A549 treated with Hydrocortisone at 1 μM for 4 hours (cell line): ENCODE results near the gene PPL. TPM values are rescaled to one million over a fixed set of nuclear protein-coding genes. Genes with fewer than 3 reads are reported as not detected.

Experiments used
- total RNA-seq: library from RNA; stranded (reverse); fragments of 200-300 nt; extraction: Qiagen RNA extraction; gene quantifications from 5 replicates; pipeline ENCODE4 v1.2.3, GENCODE V29; 2022

The PPL gene
- total RNA-seq, result 4.0 to 5.6 TPM (median 4.9 TPM) in 5 replicates

DNA sequence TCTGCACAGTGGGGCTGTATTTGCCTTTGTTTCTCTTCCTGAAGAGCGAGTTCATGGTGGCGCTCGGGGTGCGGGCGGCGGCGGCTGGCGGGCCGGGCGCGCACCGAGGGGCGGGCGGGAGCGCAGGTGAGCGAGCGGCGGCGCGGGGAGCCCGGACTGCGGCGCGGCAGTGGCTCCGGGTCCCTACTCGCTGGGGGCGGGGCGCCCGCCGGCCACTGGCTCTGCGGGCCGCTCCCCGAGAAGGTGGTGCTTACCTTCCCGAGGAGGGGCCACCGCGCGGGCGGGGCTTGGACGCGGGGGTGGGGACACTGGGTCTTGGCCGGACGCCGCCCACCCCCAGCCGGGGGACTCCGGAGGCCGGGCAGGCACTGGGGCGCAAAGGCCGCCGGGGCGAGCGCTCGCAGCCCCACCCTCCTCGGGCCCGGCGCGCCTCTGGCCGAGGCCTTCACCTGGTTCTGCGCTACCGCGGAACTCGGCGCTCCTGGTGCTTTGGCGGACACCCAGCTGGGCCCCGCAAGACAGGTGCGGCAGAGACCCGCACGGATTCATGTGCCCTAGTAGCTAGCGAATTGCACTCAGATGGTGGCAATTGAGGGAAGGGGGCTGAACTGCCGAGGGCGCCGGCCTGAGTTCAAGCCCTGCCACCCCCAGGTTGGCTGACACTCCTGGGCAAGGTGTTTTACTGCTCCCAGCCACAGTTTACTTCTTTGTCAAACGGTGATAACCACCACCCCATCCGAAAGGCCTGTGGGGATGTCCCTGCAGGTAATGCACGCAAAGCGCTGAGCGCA lies at the start of gene PPL:
PPL (minus strand) TSS at position 158 of the 791 bp plus-strand sequence; CDS start at position 55, 103 bp downstream.

DNA sequence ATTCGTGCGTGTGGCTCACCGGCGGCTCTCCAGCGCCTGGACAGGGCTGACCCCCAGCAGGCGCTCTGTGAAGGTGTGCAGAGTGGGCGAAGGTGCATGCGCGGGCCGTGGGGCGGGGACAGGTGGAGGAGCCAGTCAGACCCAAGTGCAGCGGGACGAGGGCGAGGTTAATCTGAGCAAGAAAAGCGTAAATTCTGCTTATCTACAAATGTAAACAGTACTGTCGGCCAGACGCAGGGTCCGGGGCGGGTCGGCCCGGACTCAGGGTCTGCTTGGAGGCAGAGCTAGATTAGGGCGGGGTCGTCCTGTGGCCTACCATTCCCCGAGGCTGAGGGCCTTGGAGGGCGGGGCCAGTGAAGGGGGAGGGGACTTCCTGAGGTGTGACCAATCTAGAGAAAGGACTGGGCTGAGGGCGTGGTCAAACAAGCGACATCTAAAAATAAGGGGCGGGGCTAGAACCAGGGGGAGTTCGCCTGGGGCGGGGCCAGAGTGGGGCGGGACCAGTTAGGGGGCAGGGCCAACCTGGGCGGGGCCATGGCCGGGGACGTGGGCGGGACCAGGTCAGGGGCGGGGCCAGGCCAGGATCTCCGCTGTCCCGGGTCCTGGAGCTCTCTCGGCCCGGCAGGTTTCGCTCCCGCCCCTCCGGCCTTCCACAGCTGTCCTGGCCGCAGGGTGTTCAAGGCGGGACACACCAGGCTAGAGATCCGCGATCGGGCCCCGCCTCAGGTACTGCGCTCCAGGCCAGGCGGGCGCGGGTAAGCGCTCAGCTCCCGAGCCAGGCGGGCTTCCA lies 21.0 kb upstream of the PPL start, which contains the start of gene SEC14L5:
SEC14L5 (plus strand) TSS at position 611 of the 790 bp plus-strand sequence. CDS start 994 bp downstream, outside the sequence.

GRCh38 chr16:4846901-4847773 lies 89.8 kb downstream of the PPL start, which contains the start of the genes GLYR1 and UBN1:
Gene GLYR1, minus strand, starts transcription at chr16:4847288. Its CDS starts 23 bp downstream, at chr16:4847265.
Gene UBN1, plus strand, starts transcription at chr16:4847481. Its CDS starts 5,437 bp downstream, at chr16:4852918.

Other genes starting within 250 kb of the PPL start
- 16.6 to 27.4 TPM (median 24.5 TPM) in 5 replicates for gene NUDT16L1, start 243.6 kb downstream of the PPL start, total RNA-seq
- gene ANKS3, start 202.9 kb downstream of the PPL start, total RNA-seq, result 23.9 to 26.1 TPM (median 25.7 TPM) in 5 replicates
- 0.95 to 2.2 TPM (median 1.2 TPM) in 5 replicates for gene DNAAF8, start 202.6 kb downstream of the PPL start, total RNA-seq
- gene ZNF500, start 170.0 kb downstream of the PPL start, total RNA-seq, result 6.8 to 9.2 TPM (median 9.1 TPM) in 5 replicates
- not detected in 5 replicates for gene SEPTIN12, start 148.8 kb downstream of the PPL start, total RNA-seq
- gene SMIM22, start 141.8 kb downstream of the PPL start, total RNA-seq, result not detected in 5 replicates
- 11.2 to 14.4 TPM (median 13.6 TPM) in 5 replicates for gene ROGDI, start 134.5 kb downstream of the PPL start, total RNA-seq
- 36.2 to 54.2 TPM (median 39.0 TPM) in 5 replicates for gene GLYR1, start 89.9 kb downstream of the PPL start, total RNA-seq
- 24.8 to 29.0 TPM (median 26.5 TPM) in 5 replicates for gene UBN1, start 89.7 kb downstream of the PPL start, total RNA-seq
- 0.01 to 0.03 TPM (median 0.02 TPM) in 4 of 5 replicates, not detected in the other for gene SEC14L5, start 21.2 kb upstream of the PPL start, total RNA-seq
- 13.4 to 18.1 TPM (median 17.5 TPM) in 5 replicates for gene NAGPA, start 96.8 kb upstream of the PPL start, total RNA-seq
- gene C16orf89, start 128.8 kb upstream of the PPL start, total RNA-seq, result not detected in 5 replicates
- gene ALG1, start 134.7 kb upstream of the PPL start, total RNA-seq, result 34.5 to 39.7 TPM (median 36.0 TPM) in 5 replicates
- 21.4 to 28.7 TPM (median 27.4 TPM) in 5 replicates for gene EEF2KMT, start 160.6 kb upstream of the PPL start, total RNA-seq